Stimulated activated CD8-positive, alpha-beta memory T cell treated with anti-CD3 and anti-CD28 coated beads, Interleukin-15, amount 100 ng/mL, for 4 hours (primary cell): ENCODE measurements around the gene KRT80.
A peak's percentile ranks its signal among the peaks of the same experiment; 100 is the strongest.

ENCODE experiments used
- DNase-seq, 2 donors: peaks; one replicate each; pipeline ENCODE4 v3.0.0-alpha.2; 2020; ENCODE audit warnings: low read depth in 2 of 2

KRT80 gene

DNA sequence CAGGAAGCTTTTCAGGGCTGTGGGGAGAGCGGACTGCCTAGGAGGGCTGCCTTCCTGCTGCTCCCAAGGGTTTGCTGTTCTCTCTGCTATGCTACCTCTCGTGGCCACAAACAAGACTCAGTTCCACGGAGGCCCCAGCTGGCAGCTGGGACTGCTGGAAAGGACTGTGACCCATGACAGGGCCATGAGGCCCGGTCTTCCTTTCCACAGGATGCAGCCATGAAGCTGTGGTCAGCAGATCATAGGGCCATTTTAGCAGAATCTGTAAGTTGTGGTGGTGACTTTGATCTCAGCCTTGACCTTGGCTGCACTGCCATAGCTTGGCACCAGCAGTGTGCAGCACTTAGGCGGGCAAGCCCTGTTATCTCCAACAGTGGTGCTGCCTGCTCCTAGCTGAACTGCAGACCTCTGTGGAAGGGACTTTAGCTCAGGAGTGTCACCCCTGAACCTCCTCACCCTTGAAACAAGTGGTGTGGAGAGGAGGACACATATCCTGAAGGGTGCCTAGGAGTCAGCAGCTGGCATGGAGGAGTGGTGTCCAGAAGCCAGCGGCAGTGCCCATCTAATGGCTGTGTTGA is 12.3 kb downstream of the KRT80 start:
- no peak for DNase-seq

DNA sequence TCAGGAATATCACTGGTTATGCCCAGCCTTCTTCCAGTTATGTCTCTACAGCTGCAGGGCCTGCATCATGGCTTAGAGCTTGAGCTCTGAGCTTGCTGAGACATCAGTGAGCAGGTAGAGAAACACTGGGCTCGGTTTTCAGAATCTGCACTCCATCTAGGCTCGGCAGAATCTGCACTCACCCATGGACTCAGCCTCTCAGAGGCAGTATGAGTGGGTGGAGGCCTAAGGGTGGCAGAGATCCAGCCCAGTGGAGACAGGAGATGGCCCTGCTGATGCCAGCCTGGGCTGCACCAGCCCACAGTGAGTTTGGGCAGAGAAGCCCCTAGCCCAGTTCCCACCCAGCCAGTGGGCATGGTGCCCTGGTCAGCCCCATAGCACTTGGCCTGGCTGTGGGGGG is 12.8 kb downstream of the KRT80 start:
- no peak for DNase-seq

DNA sequence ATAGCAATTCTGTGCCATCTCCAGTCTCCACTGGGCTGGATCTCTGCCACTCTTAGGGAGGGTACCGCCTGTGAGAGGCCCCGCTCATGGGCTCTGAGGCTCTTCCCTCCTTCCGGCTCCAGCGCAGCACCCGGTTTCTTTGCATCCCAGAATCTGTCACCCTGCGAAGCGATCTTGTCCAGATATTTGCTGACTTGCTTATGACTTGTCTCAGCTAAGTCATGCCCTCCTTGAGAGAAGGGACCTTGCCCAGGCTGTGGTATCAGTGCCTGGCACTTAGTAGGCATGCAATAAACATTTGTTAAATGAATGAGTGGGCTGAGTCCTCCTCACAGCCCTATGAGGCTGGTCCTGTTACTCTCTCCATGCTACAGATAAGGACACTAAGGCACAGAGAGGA is 13.4 kb downstream of the KRT80 start:
- DNase-seq = no peak

DNA sequence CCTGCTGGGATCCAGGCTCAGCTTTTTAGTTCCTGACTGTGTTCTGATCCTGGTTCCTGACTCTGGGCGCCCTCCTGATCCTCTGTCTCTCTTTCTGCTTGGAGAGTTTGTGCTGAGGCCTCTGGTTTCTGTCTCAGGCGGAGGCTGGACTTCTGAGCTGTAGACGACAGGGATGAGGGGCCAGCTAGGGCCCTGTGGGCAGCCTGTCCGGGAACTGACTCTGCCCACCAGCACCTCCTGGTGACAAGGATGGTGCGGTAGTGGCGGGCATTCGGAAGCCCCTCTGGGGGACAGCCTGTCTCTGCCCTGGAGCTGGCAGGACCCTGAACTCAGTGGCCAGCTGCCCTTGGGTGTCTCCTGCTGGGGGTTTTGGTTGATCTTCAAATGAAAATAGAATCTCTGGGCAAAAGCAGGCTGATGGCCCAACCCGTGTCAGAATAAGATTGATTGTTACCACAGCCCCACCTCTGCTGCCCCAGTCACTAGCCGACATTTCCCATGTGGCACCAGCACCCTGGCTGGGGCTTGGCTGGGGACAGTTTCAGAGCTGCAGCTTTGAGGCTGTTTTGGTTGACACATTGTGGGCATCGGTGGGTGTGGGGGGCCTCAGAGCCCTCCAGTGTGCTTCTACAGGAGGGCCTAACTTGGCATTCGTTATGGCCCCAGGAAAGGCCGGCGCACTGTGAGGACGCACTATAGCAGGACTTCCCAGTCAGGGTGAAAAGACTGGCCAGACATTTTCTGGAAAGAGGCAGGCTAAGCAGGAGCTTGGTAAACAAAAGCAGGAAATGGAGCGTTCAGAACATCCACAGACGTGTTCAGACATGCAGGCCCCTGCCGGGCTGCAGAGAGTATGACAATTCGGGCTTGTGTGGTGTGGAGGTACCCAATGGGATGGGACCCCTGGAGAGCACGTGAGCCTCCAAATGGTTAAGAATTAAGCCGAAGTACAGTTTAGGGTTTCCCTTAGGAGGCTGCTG is 16.2 kb downstream of the KRT80 start:
- no peak for DNase-seq

DNA sequence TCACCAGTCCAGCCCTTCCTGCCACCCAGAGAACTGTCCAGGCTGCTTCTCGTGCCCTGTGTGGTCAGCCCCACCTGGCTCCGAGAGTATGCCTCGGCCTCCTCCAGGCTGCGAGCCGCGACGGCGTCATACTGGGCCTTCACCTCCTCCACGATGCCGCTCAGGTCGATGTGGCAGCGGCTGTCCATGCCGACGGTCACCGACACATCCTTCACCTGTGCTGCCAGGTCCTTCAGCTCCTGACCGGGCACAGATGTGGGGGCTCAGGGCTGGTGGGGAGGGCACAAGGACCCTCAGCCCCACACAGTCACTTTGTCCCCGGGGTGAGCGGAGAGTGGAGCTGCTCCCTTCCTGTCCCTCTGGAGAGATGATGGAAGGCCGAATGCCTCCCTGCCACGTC is 18.3 kb downstream of the KRT80 start:
- no peak for DNase-seq

DNA sequence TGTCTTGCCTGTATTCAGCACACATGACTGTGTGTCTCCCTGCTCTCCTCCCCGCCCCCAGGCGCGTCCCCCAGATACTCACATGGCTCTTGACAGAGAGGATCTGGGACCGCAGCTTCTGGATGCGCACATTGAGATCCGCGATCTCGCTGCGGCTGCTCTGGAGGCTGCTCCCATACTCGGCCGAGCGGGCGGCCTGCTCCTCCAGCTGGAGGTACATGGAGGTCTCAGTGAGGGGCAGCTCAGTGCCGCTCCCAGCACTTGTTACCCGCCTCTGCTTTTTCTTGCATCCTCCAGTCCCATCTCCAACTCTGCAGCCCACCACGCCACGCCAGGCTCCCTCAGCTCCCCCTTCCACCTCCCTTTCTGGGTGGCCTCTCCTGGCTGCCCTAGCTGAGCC is 18.9 kb downstream of the KRT80 start:
- DNase-seq = no peak

DNA sequence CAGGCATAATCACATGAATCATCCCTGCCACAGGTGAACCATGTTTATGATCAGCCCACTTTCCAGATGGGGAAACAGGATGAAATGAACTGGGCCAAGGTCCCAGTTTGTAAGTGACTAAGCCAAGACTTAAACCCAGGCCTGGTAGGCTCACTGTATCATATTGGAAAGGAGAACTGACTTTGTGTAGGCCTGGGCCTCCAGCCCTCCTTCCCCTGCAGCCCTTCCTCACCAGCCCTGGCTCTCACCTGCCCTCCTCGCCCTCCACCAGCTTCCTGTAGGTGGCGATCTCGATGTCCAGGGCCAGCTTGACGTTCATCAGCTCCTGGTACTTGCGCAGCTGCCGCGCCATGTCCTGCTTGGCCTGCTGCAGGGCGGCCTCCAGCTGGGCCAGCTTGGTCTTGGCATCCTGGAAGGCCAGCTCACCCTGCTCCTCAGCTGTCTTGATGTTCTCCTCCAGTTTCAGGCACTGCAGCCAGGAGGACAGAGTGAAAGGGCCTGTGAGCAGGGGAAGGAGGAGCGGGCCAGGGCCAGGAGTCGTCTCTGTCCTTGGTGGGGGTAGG is 19.8 kb downstream of the KRT80 start:
- DNase-seq = no peak

DNA sequence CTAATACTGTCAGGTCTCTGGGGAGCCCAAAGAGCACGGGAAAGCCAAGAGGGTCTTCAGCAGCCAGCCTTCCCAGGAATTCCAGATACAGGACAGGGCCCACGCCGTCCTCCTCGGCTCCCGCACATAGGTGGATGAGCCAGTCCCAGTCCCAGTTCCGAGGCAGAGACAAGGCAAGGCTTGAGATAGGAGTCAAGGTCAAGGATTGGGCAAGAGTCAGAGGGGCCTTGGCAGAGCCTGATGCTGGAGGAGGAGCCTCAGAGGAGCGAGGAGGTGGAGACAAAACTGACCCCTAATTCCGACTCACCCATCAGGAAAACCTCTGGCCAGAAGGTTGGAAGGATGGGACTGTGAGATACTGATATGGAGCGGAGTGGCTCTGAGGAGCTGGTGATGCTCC is 21.0 kb downstream of the KRT80 start:
- DNase-seq = no peak

DNA sequence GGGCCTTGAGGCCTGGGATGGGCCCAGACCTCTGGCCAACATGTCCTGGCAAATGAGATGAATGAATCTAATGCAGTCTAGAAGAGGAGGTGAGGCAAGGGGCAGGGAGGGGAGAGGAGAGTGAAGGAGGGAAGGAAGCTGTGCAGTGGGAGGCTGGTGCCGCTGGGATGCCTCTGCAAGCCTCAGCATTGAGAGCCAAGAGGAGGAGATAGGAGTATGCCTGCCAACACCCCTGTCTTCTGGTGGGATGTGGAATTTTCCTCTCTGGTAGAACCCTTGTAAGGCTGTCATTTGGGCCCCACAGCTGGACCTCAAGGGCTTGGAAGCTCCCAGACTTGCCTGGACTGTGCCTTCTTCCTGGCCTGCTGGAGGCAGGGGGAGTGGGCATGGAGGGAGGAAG is 21.9 kb downstream of the KRT80 start:
- DNase-seq = no peak

DNA sequence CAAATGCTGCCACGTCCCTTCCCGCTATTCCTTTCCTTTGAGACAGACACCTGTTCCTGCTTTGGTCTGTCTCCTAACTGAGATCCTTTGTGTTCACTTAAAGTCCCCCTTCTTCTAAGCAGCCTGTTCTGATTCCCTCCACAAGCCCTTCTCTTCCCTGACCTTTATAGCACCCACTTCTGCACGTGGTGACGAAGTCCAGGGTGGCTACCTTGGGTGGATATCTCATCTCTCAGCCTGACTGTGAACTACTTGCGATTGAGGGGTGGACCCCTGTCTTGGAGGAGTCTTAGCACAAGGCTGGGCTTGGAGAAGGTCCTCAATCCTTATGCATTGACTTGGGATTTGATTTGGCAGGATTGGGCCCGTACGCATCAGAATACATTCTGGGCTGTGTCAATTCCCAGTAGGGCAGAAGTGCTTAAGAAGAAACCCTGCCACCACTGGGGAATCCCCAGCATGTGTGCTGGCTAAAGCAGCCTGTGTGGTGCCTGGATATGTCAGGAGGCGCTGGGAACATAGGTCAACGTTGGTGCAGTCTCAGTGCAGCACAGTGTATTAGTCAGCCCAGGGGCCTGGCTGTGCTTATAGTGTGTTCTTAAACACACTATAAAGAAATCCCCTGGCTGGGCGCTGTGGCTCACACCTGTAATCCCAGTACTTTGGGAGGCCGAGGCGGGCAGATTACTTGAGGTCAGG is 23.6 kb downstream of the KRT80 start:
- no peak for DNase-seq

DNA sequence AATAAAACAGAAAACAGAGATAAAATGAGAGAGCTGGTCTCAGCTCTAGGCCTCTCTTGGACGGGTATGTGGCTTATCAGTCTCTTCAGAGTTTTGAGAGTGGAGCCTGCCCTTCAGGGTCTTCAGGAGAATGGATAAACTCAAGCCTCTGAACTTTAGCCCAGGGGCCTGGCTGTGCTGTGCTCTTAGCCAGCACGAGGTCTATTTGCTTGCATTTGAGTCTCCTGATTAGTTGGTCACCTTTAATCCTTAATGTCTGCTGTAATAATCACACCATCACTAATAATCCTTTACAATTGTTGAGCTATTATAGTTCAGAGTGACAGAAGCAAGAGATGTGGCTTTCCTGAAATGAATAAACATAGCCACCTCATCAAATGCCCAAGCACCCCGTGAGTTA is 24.3 kb downstream of the KRT80 start:
- no peak for DNase-seq

DNA sequence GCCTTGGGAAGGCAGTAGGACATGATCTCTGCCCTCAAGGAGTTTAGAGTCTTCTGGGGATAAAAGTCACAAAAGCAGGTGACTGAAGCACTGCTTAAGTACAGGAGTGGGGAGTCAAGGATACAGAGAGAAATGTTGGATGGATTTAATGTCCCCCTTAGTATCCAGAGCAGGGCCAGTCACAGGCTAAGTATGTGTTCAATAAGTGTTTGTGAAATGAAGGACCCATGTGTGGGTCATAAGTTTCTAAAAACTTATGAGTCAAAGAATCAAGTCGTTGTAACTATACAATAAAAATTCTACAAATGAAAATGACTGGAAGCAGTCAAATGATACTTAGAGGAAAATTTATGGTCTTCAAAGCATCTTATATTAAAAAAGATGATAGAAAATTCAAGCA is 25.1 kb downstream of the KRT80 start:
- no peak for DNase-seq

DNA sequence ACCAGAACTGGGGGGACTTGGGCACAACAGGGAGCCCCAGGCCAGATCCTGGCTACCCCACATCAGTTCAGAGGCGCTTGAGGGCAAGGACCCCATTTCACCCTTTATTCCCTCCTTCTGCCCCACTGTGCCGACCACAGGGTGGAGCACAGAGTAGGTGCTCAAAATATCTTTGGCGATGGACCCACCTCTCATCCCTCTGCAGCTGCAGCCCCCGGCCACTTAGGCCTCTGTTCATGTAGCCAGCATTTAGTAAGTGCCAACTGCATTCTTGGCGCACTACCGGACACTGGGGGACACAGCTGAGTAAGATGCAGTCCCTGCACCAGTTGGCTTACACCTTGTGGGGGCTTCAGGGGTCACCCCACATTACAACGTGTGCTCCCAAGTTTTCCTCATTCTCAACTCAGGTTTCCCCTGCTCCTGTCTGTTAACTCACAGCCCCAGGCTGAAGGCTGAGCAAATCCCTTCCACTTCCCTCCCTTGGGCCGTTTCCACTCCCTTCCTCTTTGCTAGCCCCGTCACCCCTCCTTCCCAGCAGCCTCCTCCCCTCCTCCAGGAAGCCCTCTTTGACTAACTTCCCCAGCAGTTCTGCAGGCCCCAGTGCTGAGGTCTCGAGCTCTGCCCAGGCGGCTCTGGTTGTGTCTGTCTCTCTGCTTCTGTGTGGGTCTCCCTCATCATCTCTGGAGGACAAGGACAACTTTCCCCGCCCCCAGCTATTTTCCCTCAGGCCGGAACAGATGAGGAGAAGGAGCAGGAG is 26.5 kb downstream of the KRT80 start:
- DNase-seq = no peak

DNA sequence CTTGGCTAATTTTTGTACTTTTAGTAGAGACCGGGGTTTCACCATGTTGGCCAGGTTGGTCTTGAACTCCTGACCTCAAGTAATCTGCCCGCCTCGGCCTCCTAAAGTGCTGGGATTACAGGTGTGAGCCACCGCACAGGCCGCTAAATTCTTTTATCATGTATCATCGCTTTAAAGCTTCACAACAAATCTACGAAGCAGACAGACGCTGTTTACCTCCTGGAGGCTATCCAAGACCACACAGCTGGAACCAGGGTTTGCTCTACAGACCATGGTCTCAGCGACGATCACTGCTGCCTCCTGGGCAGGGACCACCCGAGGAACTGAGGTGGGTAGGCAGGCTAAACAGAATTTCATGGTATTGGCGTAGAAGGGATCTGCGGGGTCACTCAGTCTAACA is 27.2 kb downstream of the KRT80 start:
- DNase-seq = no peak

DNA sequence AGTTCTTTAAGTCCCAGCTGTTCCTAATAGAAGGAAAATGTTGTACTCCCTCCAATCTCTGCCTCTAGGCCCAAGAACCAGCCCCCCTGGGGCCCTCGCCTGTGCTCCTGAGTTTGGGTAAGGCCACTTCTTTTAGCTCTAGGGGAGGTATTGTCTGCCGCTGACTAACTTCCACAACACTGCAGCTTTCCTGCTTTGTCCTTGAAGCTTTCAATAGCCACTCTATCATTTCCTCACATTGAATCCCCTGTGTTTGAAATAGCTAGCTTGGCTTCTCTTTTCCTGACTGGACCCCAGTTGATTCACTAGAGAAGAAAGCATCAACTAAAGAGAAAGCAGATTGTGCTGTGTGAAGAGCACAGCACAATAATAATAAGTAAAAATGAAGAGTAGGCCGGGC is 28.8 kb downstream of the KRT80 start:
- no peak for DNase-seq

DNA sequence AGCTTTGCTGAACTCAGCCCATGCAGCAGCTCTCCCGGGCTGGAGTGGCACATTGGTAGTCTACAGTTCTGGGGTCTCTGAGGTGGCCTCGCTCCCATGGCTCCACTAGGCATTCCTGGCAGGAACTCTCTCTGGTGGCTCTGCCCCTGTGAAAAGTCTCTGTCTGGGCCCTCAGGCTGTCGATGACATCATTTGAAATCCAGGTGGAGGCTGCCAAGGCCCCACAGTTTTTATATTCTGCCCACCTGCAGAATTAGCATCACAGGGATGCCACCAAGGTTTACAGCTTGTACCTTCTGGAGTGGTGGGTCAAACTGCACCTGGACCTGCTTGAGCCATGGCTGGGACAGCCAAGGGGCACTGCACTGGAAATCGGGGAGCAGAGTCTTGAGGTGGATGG is 31.6 kb downstream of the KRT80 start:
- DNase-seq = no peak

DNA sequence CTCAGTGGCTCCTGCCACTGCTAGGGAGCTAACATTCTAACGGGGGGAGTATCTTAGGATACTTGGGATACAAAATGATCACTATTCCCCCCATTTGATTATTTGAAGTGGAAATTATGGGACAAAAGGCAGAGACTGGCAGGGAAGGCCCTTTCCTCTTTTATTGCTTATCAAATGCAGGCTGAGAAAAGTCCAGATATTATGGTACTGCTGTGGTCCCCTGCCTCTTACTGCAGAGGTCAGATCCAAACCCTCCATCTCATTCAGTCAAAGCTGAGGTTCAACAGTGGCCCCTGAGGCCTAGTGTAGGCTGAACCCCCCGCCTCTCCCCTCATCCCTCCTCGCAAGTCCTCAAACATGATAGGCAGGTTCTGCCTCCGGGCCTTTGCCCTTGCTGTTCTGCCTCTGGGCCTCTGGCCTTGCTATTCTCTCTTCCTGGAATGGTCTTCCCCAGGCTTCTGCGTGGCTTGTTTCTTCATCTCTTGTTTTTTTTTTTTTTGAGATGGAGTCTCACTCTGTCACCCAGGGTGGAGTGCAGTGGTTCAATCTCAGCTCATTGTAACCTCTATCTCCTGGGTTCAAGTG is 34.2 kb downstream of the KRT80 start:
- no peak for DNase-seq

DNA sequence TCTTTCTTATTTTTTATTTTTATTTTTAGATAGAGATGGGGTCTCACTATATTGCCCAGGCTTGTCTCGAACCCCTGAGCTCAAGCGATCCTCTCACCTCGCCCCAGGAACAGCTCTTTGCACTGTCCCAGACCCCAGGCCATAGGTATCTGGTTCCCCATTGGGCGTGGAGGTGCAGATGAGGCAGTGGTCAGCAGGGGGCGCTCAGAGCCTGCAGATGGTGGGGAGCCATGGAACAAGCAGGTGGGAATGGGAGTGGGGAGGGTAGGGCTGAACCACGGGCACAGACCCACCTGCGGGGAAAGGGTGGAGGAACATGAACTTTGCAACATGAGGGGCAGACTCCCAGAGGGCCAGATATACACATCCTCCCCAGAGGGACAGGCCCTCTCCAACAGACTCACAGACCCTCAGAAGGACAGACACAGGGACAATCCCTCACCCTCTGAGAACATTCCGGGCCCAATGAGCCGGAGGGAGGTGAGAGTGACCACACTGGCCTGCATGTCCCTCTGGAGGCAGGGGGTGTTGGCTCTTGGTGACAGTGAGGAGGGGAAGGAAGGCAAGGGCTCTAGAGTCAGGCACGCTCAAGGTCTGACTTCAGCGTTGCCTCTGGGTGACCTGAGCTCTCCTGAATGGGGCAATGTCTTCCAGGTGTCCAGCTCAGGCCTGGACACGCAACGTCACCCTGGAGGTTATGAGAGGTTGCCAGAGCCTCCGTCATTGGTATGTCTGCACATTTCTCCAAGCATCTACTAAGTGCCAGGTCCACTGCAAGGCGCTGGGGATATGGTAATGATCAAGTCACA is 34.9 kb downstream of the KRT80 start:
- peak in 1 of 2 donors; percentile 38 for DNase-seq

DNA sequence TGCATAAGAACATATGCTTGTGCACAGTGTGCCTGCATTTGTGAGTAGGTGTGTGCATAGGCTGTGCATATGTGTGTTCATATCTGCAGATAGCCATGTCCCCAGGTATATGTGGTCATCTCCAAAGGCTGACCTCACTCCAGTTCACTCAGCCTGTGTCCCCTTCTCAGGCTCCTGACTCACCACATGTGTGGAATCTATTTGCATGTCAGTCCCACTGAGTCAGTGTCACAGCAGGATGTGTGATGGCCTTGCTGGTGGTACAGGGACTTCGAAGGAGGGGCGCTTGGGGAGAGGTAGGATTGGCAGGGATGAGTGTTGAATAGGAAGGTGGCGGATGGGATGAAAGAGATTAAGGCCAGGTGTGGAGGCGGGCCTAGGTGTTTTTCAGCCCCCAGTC is 35.5 kb downstream of the KRT80 start:
- no peak for DNase-seq

DNA sequence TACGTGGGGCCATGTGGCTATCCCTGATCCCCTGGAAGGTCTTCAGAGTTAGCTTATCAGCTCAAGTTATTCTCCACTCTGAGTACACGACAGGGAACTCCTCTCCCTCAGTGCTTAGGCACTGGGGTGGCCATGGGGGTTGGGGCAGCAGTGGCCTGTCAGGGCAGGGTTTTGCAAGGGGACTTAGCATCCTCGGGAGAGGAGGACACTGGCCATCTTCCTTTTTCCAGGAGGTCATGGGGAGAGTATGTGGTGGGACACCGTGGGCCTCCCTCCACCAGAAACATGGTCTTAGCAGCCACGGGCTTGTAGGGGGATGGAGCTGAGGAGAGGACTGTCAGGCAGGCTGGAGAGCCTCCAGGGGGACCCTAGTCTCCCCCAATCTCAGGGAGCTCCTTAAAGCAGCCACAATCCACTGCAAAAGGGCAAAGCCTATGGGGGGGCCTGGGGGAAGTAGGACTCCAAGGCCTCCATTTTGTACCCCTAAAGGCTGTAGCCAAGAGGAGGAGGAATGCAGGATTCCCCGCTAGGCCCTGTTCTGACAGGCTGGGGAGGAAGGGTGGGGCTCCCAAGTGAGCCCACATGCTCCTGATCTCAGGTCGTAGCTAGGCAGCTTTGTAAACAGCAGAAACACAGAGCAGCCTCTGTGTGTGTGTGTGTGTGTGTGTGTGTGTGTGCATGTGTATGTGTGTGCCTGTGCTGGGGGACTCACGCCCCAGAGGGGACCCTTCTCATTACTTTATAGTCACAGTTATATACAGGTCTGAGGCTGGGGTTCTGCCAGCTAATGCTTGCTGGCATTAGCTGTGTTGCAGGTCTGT is 36.6 kb downstream of the KRT80 start:
- no peak for DNase-seq
